SKM-1 (cell line): ENCODE results near the gene SH2D5.
A peak's percentile ranks its signal among the peaks of the same experiment; 100 is the strongest.

Experiments used
- DNase-seq: peaks from one replicate; lab custom pipeline; 2025; ENCODE audit not compliant: unreplicated experiment; lab: John Stamatoyannopoulos, UW

Gene SH2D5

GRCh38 chr1:20715406-20715805, 17.1 kb downstream of the SH2D5 start:
- DNase-seq: no peak

- no peak for DNase-seq
These were observed 19.1 kb downstream of the SH2D5 start for GRCh38 chr1:20713440-20713839.

- no peak for DNase-seq
These were observed 20.3 kb downstream of the SH2D5 start for GRCh38 chr1:20712215-20712577.

GRCh38 chr1:20711285-20712214, 21.0 kb downstream of the SH2D5 start:
- peak; percentile 65 for DNase-seq

GRCh38 chr1:20710469-20711284, 21.8 kb downstream of the SH2D5 start:
- no peak for DNase-seq

GRCh38 chr1:20709868-20710267, 22.6 kb downstream of the SH2D5 start:
- DNase-seq: no peak

- no peak for DNase-seq
These were observed 23.6 kb downstream of the SH2D5 start for GRCh38 chr1:20708891-20709290.

GRCh38 chr1:20708057-20708456, 24.4 kb downstream of the SH2D5 start:
- no peak for DNase-seq

- DNase-seq: no peak
These were observed 25.7 kb downstream of the SH2D5 start for GRCh38 chr1:20706841-20707240.

GRCh38 chr1:20705203-20705755, 27.2 kb downstream of the SH2D5 start:
- DNase-seq: no peak

GRCh38 chr1:20704390-20705202, 27.9 kb downstream of the SH2D5 start:
- DNase-seq: no peak

GRCh38 chr1:20703124-20703756, 29.3 kb downstream of the SH2D5 start:
- DNase-seq: no peak

- DNase-seq: no peak
These were observed 30.1 kb downstream of the SH2D5 start for GRCh38 chr1:20702416-20702815.

- DNase-seq: no peak
These were observed 30.7 kb downstream of the SH2D5 start for GRCh38 chr1:20701847-20702246.

GRCh38 chr1:20701446-20701845, 31.1 kb downstream of the SH2D5 start:
- DNase-seq: no peak

GRCh38 chr1:20700636-20701215, 31.8 kb downstream of the SH2D5 start:
- no peak for DNase-seq

- DNase-seq: no peak
These were observed 32.9 kb downstream of the SH2D5 start for GRCh38 chr1:20699558-20699957.

- no peak for DNase-seq
These were observed 34.1 kb downstream of the SH2D5 start for GRCh38 chr1:20698195-20698910.

- DNase-seq: no peak
These were observed 34.9 kb downstream of the SH2D5 start for GRCh38 chr1:20697563-20697962.
